Tibial nerve (tissue), 4 donors: Measurements from ENCODE around the gene SLC12A1. TPM values are rescaled to one million over a fixed set of nuclear protein-coding genes. Genes with fewer than 3 reads are reported as not detected.
A peak's percentile ranks its signal among the peaks of the same experiment; 100 is the strongest.

Source experiments
- DNase-seq, 2 donors: peaks; one replicate each; pipeline ENCODE4 v3.0.0-alpha.2; 2019; ENCODE audit warnings: low spot score in 2 of 2
- H3K27ac ChIP-seq, 4 donors: fragments of 200-600 bp; sonication (generic) in 3 of 4; one replicate each; pipeline ENCODE4 v1.5.1; 2017 to 2019; ENCODE audit warnings: mild to moderate bottlenecking in 1 of 4
- H3K27me3 ChIP-seq, 2 donors: fragments of 200-600 bp; sonication (generic) in 1 of 2; one replicate each; pipeline versions ENCODE4 v1.5.1 to v1.6.0; 2017 to 2019
- H3K36me3 ChIP-seq, 3 donors: fragments of 200-600 bp; sonication (generic); one replicate each; pipeline ENCODE4 v1.5.1; 2018 to 2019
- H3K4me1 ChIP-seq, 4 donors: fragments of 200-600 bp; sonication (generic) in 3 of 4; one replicate each; pipeline ENCODE4 v1.5.1; 2017 to 2019
- H3K4me3 ChIP-seq, 4 donors: fragments of 200-600 bp; sonication (generic) in 3 of 4; one replicate each; pipeline ENCODE4 v1.5.1; 2017 to 2019; ENCODE audit warnings: mild to moderate bottlenecking in 1 of 4, moderate library complexity in 1 of 4
- H3K9me3 ChIP-seq, 4 donors: fragments of 200-600 bp; sonication (generic) in 3 of 4; one replicate each; pipeline ENCODE4 v1.5.1; 2017 to 2019
- EP300 ChIP-seq, 2 donors: sonication (generic); formaldehyde crosslinking; IDR thresholded peaks; one replicate each; pipeline ENCODE4 v1.6.1; 2017; ENCODE audit warnings: antibody characterized with exemption in 2 of 2, mild to moderate bottlenecking in 1 of 2
- POLR2A ChIP-seq, 2 donors: fragments of 450-650 bp; IDR thresholded peaks; one replicate each; pipeline ENCODE4 v1.6.1; 2017; ENCODE audit warnings: antibody characterized with exemption in 2 of 2, mild to moderate bottlenecking in 2 of 2, moderate library complexity in 2 of 2
- WGBS, 2 donors: methylation state at CpG; one replicate each; pipeline ENCODE4 v1.1.5; 2018; 5-methylcytosine and 5-hydroxymethylcytosine counted together
- total RNA-seq, 4 donors: library from RNA; depleted of rRNA; stranded (reverse); fragments of >200 nt; gene quantifications; one replicate each; pipeline ENCODE4 v1.1.0, GENCODE V29; 2016
- TF ChIP-seq, protein P1 (sequence below), 5 experiments: fragments of 200-600 bp in 3 of 5; fragments of 450-650 bp in 2 of 5; sonication (generic) in 3 of 5; IDR thresholded peaks; one replicate each; pipeline ENCODE4 v1.5.1; 2016 to 2019; ENCODE audit warnings: antibody characterized with exemption in 5 of 5, mild to moderate bottlenecking in 3 of 5, moderate library complexity in 2 of 5

SLC12A1 gene
- total RNA-seq, 4 donors from 2014 or later = not detected

DNA sequence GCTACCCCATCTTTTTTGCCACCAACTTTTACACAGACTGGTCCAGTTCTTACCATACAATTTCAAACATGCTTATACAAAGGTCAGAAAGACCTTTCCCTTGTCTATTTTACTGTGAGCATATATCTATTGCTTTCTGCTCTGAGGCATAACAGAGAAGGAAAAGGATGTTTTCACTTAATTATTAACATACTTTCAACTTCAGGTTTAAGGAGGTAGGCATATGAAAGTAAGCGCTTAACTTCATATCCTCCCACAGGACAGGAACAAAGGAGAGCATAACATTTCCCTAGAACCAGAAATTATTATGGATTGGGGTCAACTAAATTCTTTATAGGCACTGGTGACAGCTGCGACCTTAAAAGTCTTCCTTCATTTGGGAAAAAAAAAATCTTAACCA is 29.1 kb upstream of the SLC12A1 start:
- peak overlapping the region; percentile 68 to 79 (median 72) for H3K4me3 ChIP-seq

DNA sequence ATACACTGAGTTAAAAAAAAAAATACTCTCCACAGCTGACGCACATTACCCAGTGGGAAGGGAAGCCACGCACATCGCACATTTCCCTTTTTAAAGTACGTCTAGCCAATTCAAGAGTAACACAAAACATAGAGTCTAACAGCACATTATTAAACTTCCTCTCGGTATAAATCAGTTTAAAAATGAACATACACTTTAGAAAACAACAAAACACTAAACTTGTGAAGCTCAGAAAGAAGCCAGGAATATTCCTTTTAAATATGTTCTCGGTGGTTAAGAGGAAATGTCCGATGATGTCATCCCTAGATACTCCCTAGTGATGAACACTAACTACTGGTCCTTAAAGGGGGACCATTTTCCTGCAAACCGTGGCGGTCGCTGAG is 28.7 kb upstream of the SLC12A1 start:
- 1 to 2% methylated on average over 10 of the region's 10 CpGs for WGBS, 2 donors
- H3K36me3 ChIP-seq = no peaks in the 10 kb centered on the region
- no peak for DNase-seq
- peaks cover 0 to 12% (median 3%) of the 10 kb centered on the region in 4 donors for H3K4me1 ChIP-seq
- H3K27me3 ChIP-seq = no peaks in the 10 kb centered on the region
- H3K4me3 ChIP-seq = peak overlapping the region; percentile 68 to 79 (median 72)
- TF ChIP-seq EP300 (IDR thresholded peaks at IDR 0.05) (no peak), POLR2A (IDR thresholded peaks at IDR 0.05) (no peak)
- TF ChIP-seq, protein P1, sequence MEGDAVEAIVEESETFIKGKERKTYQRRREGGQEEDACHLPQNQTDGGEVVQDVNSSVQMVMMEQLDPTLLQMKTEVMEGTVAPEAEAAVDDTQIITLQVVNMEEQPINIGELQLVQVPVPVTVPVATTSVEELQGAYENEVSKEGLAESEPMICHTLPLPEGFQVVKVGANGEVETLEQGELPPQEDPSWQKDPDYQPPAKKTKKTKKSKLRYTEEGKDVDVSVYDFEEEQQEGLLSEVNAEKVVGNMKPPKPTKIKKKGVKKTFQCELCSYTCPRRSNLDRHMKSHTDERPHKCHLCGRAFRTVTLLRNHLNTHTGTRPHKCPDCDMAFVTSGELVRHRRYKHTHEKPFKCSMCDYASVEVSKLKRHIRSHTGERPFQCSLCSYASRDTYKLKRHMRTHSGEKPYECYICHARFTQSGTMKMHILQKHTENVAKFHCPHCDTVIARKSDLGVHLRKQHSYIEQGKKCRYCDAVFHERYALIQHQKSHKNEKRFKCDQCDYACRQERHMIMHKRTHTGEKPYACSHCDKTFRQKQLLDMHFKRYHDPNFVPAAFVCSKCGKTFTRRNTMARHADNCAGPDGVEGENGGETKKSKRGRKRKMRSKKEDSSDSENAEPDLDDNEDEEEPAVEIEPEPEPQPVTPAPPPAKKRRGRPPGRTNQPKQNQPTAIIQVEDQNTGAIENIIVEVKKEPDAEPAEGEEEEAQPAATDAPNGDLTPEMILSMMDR (IDR thresholded peaks at IDR 0.05) = no peak
- H3K9me3 ChIP-seq = peaks cover 0 to 3% (median 0%) of the 10 kb centered on the region in 4 donors
- peak overlapping the region; percentile 72 to 89 (median 83) for H3K27ac ChIP-seq

More for the DNA sequence above, 29.1 kb upstream of the SLC12A1 start:
- peak overlapping the region in 2 of 4 donors; percentile 88 to 89 for H3K27ac ChIP-seq
- peaks cover 0 to 12% (median 3%) of the 10 kb centered on the region in 4 donors for H3K4me1 ChIP-seq
- TF ChIP-seq POLR2A (IDR thresholded peaks at IDR 0.05) (no peak), EP300 (IDR thresholded peaks at IDR 0.05) (no peak)
- TF ChIP-seq, protein P1 (IDR thresholded peaks at IDR 0.05) = no peak
- no peaks in the 10 kb centered on the region for H3K36me3 ChIP-seq
- H3K9me3 ChIP-seq = peaks cover 0 to 3% (median 0%) of the 10 kb centered on the region in 4 donors
- no peak for DNase-seq
- WGBS, 2 donors = 45 to 53% methylated on average over 2 of the region's 2 CpGs
- no peaks in the 10 kb centered on the region for H3K27me3 ChIP-seq

DNA sequence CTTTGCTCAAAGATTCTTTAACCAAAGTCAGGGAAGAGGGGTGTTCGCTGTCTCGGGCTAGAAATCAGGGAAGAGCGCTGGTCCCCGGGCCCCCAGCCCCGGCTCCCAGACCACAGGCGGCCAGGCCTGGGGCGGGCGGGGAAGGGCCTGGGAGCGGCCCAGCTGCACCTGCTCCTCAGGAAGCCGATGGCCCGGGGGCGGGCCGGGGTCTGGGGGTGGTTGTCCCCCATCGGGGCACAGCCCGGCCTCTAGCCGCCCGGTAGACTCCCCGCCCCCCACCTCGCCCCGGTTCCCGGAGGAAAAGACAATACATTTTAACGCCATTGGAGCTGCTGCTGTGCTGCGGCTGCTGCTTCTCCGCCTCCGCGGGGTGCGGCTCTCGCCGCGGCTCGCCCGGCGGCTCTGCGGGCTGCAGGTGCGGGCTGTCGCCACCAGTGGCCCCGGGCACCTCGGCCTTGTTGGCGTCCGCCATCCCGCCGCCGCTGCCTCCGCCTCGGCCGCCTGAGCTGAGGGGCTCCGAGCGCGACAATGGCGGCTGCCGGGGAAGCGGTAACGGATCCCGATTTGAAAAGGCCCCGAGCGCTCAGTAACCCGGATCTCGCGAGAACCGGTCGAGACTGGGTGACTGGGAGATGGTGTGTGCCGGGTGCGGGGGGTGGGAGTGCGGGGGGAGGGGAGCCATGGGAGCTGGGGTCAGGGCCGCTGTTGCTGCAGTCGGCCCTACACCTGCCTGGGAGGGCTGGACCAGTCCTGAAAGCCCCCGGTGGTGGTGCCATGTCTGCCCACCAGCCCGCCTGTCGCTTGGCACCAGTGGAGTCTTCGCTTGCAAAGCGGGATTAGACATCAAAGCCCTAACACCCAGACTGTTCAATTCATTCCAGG is 28.1 kb upstream of the SLC12A1 start, which contains the start of gene MYEF2:
TSS of gene MYEF2 (minus strand) at position 530 of the 882 bp plus-strand sequence. CDS start at position 472, 58 bp downstream.
- WGBS, 2 donors = 4 to 8% methylated on average over 24 to 30 of the region's 71 CpGs
- DNase-seq = peak; percentile 24 to 36
- Histone ChIP-seq H3K36me3 (no peaks in the 10 kb centered on the region), H3K27me3 (no peaks in the 10 kb centered on the region), H3K4me3 (peak within 1 kb of the TSS; percentile 68 to 79 (median 72)), H3K9me3 (no peaks in the 10 kb centered on the region), H3K27ac (peak within 1 kb of the TSS; percentile 72 to 89 (median 83)), H3K4me1 (peaks cover 0 to 12% (median 3%) of the 10 kb centered on the region in 4 donors)
- TF ChIP-seq EP300 (IDR thresholded peaks at IDR 0.05) (no peak), POLR2A (IDR thresholded peaks at IDR 0.05) (no peak)
- TF ChIP-seq, protein P1 (IDR thresholded peaks at IDR 0.05) = no peak

DNA sequence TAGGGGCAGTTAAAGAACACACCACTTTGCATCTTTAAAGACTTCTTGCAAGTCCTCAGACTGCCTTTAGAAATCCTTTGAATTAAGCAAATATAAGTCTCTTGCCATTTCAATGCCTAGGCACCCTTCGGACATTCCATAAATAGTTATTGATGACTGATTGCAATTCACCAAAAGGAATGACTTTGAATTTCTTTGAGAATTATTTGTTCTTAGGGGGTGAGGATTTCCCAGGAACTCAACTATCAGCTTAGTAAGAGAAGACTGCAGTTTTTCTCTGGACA is 27.5 kb upstream of the SLC12A1 start:
- TF ChIP-seq, protein P1 (IDR thresholded peaks at IDR 0.05) = no peak
- TF ChIP-seq POLR2A (IDR thresholded peaks at IDR 0.05) (no peak), EP300 (IDR thresholded peaks at IDR 0.05) (no peak)
- peaks cover 0 to 12% (median 3%) of the 10 kb centered on the region in 4 donors for H3K4me1 ChIP-seq
- no peaks in the 10 kb centered on the region for H3K27me3 ChIP-seq
- H3K4me3 ChIP-seq = peak overlapping the region in 3 of 4 donors; percentile 70 to 79 (median 75)
- DNase-seq = no peak
- H3K9me3 ChIP-seq = no peaks in the 10 kb centered on the region
- 77 to 94% methylated on average over 1 of the region's 1 CpG for WGBS, 2 donors
- H3K36me3 ChIP-seq = no peaks in the 10 kb centered on the region
- H3K27ac ChIP-seq = no peak overlapping the region

DNA sequence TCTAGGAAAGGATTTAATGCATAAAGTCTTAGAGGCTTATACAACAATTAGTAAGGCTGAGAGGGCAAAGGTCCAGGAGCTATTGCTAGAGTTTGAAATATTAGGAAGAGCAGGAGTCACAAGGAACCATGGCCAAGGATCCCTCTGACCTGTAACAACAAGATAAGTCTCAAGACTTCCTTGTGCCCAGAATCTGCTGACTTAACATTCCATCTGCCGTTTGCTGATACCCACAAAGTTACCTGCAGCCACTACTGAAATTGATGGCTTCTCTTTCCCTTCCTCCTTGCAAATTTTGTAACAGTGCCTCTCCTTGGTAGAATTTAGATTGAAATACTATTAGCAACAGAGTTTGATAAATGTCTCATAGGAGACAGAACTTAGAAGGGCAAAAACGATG is 23.4 kb upstream of the SLC12A1 start:
- Histone ChIP-seq H3K27ac (no peak overlapping the region), H3K4me3 (no peak overlapping the region), H3K9me3 (no peaks in the 10 kb centered on the region), H3K36me3 (no peaks in the 10 kb centered on the region), H3K27me3 (no peaks in the 10 kb centered on the region), H3K4me1 (peaks cover 0 to 7% (median 0%) of the 10 kb centered on the region in 4 donors)
- 68 to 70% methylated on average over 2 of the region's 2 CpGs for WGBS, 2 donors
- DNase-seq = no peak
- no peak for TF ChIP-seq POLR2A (IDR thresholded peaks at IDR 0.05)
- TF ChIP-seq, protein P1 (IDR thresholded peaks at IDR 0.05) = no peak
- TF ChIP-seq EP300 (IDR thresholded peaks at IDR 0.05) = no peak
